ENCODE measurements around the gene GAS5.

The GAS5 gene

GRCh38 chr1:173853074-173853473 lies 14.7 kb downstream of the GAS5 start:
- H3K9me2 ChIP-seq (ENCODE audit: low read depth, low read length), result no peaks in the 10 kb centered on the region
- no peaks in the 10 kb centered on the region for H4K20me1 ChIP-seq (ENCODE audit: insufficient read depth, low read length)
- TF ChIP-seq CTCF (IDR thresholded peaks at IDR 0.05; ENCODE audit: low read length), result no peak
- TF ChIP-seq EZH2 (IDR thresholded peaks at IDR 0.05; ENCODE audit: borderline replicate concordance, low read length), result no peak
- H3K9me3 ChIP-seq (ENCODE audit: low read length), result no peaks in the 10 kb centered on the region
- H3K27ac ChIP-seq (ENCODE audit: low read depth, low read length, poor library complexity, severe bottlenecking), result no peak overlapping the region
- H3K27me3 ChIP-seq (ENCODE audit: insufficient read depth, low read length), result no peaks in the 10 kb centered on the region
- no peaks in the 10 kb centered on the region for H3K79me2 ChIP-seq (ENCODE audit: insufficient read depth, low read length)
- no peaks in the 10 kb centered on the region for H3F3A ChIP-seq (ENCODE audit: insufficient read depth, low read length)
- H2AFZ ChIP-seq (ENCODE audit: low read length), result no peak overlapping the region
- peaks cover 66% of the 10 kb centered on the region for H3K36me3 ChIP-seq (ENCODE audit: insufficient read depth, low read length)
- no peak overlapping the region for H3K4me2 ChIP-seq (ENCODE audit: low read length)
- H3K9ac ChIP-seq (ENCODE audit: low read length), result no peak overlapping the region
- H3K4me3 ChIP-seq (ENCODE audit: low read depth, low read length, poor library complexity, severe bottlenecking), result no peak overlapping the region
- no peaks in the 10 kb centered on the region for H3K4me1 ChIP-seq (ENCODE audit: insufficient read depth, low read length, severe bottlenecking)

- Histone ChIP-seq H2AFZ (ENCODE audit: low read length) (no peak overlapping the region), H3K4me2 (ENCODE audit: low read length) (no peak overlapping the region), H3F3A (ENCODE audit: insufficient read depth, low read length) (no peaks in the 10 kb centered on the region), H3K27me3 (ENCODE audit: insufficient read depth, low read length) (no peaks in the 10 kb centered on the region), H3K4me3 (ENCODE audit: low read depth, low read length, poor library complexity, severe bottlenecking) (no peak overlapping the region), H3K9me2 (ENCODE audit: low read depth, low read length) (no peaks in the 10 kb centered on the region), H3K9me3 (ENCODE audit: low read length) (no peaks in the 10 kb centered on the region), H4K20me1 (ENCODE audit: insufficient read depth, low read length) (no peaks in the 10 kb centered on the region), H3K79me2 (ENCODE audit: insufficient read depth, low read length) (no peaks in the 10 kb centered on the region), H3K9ac (ENCODE audit: low read length) (no peak overlapping the region), H3K27ac (ENCODE audit: low read depth, low read length, poor library complexity, severe bottlenecking) (no peak overlapping the region), H3K4me1 (ENCODE audit: insufficient read depth, low read length, severe bottlenecking) (no peaks in the 10 kb centered on the region), H3K36me3 (ENCODE audit: insufficient read depth, low read length) (peaks cover 56% of the 10 kb centered on the region)
- TF ChIP-seq EZH2 (IDR thresholded peaks at IDR 0.05; ENCODE audit: borderline replicate concordance, low read length) (no peak), CTCF (IDR thresholded peaks at IDR 0.05; ENCODE audit: low read length) (no peak)
Measured at GRCh38 chr1:173852105-173852504, 15.7 kb downstream of the GAS5 start.

GRCh38 chr1:173832748-173833147 lies 35.0 kb downstream of the GAS5 start:
- Histone ChIP-seq H3K79me2 (ENCODE audit: insufficient read depth, low read length) (no peaks in the 10 kb centered on the region), H3K9me3 (ENCODE audit: low read length) (no peaks in the 10 kb centered on the region), H3K27ac (ENCODE audit: low read depth, low read length, poor library complexity, severe bottlenecking) (no peak overlapping the region), H3K4me1 (ENCODE audit: insufficient read depth, low read length, severe bottlenecking) (peaks cover 5% of the 10 kb centered on the region), H3K36me3 (ENCODE audit: insufficient read depth, low read length) (peaks cover 67% of the 10 kb centered on the region), H4K20me1 (ENCODE audit: insufficient read depth, low read length) (no peaks in the 10 kb centered on the region), H3F3A (ENCODE audit: insufficient read depth, low read length) (no peaks in the 10 kb centered on the region), H3K4me2 (ENCODE audit: low read length) (no peak overlapping the region), H3K27me3 (ENCODE audit: insufficient read depth, low read length) (no peaks in the 10 kb centered on the region), H3K4me3 (ENCODE audit: low read depth, low read length, poor library complexity, severe bottlenecking) (no peak overlapping the region), H2AFZ (ENCODE audit: low read length) (no peak overlapping the region), H3K9me2 (ENCODE audit: low read depth, low read length) (no peaks in the 10 kb centered on the region), H3K9ac (ENCODE audit: low read length) (no peak overlapping the region)
- no peak for TF ChIP-seq CTCF (IDR thresholded peaks at IDR 0.05; ENCODE audit: low read length)
- no peak for TF ChIP-seq EZH2 (IDR thresholded peaks at IDR 0.05; ENCODE audit: borderline replicate concordance, low read length)
